ENCODE results near the gene ANKHD1. TPM values are rescaled to one million over a fixed set of nuclear protein-coding genes. Genes with fewer than 3 reads are reported as not detected.

Gene ANKHD1
- total and polyA plus RNA-seq, 9 of the 15 experiments (the other 6 are each of a cell fraction or from before 2014, with no cell fraction given), result 38.9 to 138 (median 78.7) TPM

- TF ChIP-seq, protein P1, sequence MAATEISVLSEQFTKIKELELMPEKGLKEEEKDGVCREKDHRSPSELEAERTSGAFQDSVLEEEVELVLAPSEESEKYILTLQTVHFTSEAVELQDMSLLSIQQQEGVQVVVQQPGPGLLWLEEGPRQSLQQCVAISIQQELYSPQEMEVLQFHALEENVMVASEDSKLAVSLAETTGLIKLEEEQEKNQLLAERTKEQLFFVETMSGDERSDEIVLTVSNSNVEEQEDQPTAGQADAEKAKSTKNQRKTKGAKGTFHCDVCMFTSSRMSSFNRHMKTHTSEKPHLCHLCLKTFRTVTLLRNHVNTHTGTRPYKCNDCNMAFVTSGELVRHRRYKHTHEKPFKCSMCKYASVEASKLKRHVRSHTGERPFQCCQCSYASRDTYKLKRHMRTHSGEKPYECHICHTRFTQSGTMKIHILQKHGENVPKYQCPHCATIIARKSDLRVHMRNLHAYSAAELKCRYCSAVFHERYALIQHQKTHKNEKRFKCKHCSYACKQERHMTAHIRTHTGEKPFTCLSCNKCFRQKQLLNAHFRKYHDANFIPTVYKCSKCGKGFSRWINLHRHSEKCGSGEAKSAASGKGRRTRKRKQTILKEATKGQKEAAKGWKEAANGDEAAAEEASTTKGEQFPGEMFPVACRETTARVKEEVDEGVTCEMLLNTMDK (IDR thresholded peaks at IDR 0.05; ENCODE audit: borderline replicate concordance, insufficient read depth, low read depth, low read length, poor library complexity, severe bottlenecking), result no peak
Measured at GRCh38 chr5:140545606-140546005, 144.0 kb downstream of the ANKHD1 start (continued).

- Histone ChIP-seq H3K4me3 (no peak overlapping the region), H3K9ac (ENCODE audit: insufficient read depth in 1 of 2, low read depth in 2 of 2, low read length in 2 of 2) (peak overlapping the region in 1 of 2 experiments; percentile 88; a peak in 3 of 4 replicates), H4K20me1 (replicated peaks; ENCODE audit: control insufficient read depth, insufficient read depth, low read length) (peaks cover 14% of the 10 kb centered on the region; the same call in 1 of the 2 replicates), H3K4me2 (ENCODE audit: insufficient read depth, low read length) (peak overlapping the region; percentile 66), H3K79me2 (ENCODE audit: control insufficient read depth, insufficient read depth, low read length) (peaks cover 2% of the 10 kb centered on the region; the same call in 1 of the 3 replicates), H3K9me1 (ENCODE audit: control insufficient read depth, insufficient read depth, low read length) (peaks cover 5% of the 10 kb centered on the region), H3K36me3 (ENCODE audit: control insufficient read depth, insufficient read depth, low read length) (peaks cover 63% of the 10 kb centered on the region), H3K27me3 (ENCODE audit: control insufficient read depth in 2 of 2, insufficient read depth in 2 of 2, low read length in 2 of 2) (no peaks in the 10 kb centered on the region; a peak in 1 of 5 replicates), H3K4me1 (replicated peaks in 1 of 2; ENCODE audit: control insufficient read depth in 2 of 2, insufficient read depth in 2 of 2, low read length in 2 of 2) (peaks cover 34 to 35% of the 10 kb centered on the region in 2 experiments), H3K27ac (ENCODE audit: extremely low read depth, low read depth, low read length) (peak overlapping the region; percentile 57), H2AFZ (ENCODE audit: low read depth, low read length) (peak overlapping the region; percentile 74), H3K9me3 (replicated peaks; ENCODE audit: control insufficient read depth, insufficient read depth, low read depth, low read length) (no peaks in the 10 kb centered on the region)
- in situ Hi-C loops (cut with MboI) (no loop called here), intact Hi-C loops (cut with micrococcal nuclease) (loop anchor here (5.0 kb wide), 1 partner anchor 175 kb away; no protein-coding TSS in a partner anchor)
- DNase-seq (ENCODE audit: extremely low read depth in 1 of 4, low spot score in 3 of 4) (no peak), ATAC-seq (peak; percentile 2), FAIRE-seq (no peak)
- ChIA-PET POLR2A (interaction anchor here (0.6 to 5.3 kb wide), 21 partner anchors 9 to 471 kb away, joined by 3 to 56 read pairs (median 4); partner anchors contain the start of genes APBB3, HARS1, HARS2 and IK), CTCF (ENCODE audit: low intra/inter-chr PET ratio) (no interaction called here)
- BruUV-seq (replicated peaks), result no TSS peak
- WGBS (ENCODE audit: insufficient coverage, low coverage, missing lambda C conversion rate), result 69% methylated on average over 13 of the region's 13 CpGs
- no peak for TF ChIP-seq ETV6 (IDR thresholded peaks at IDR 0.05; ENCODE audit: borderline replicate concordance in 1 of 2, low read depth in 2 of 2, low read length in 1 of 2)
- no peak for TF ChIP-seq ETV6 (CRISPR knock-in tag; IDR thresholded peaks at IDR 0.05; ENCODE audit: borderline replicate concordance)
- no peak for TF ChIP-seq ZBTB17 (CRISPR knock-in tag; IDR thresholded peaks at IDR 0.05)
- TF ChIP-seq, protein P2, sequence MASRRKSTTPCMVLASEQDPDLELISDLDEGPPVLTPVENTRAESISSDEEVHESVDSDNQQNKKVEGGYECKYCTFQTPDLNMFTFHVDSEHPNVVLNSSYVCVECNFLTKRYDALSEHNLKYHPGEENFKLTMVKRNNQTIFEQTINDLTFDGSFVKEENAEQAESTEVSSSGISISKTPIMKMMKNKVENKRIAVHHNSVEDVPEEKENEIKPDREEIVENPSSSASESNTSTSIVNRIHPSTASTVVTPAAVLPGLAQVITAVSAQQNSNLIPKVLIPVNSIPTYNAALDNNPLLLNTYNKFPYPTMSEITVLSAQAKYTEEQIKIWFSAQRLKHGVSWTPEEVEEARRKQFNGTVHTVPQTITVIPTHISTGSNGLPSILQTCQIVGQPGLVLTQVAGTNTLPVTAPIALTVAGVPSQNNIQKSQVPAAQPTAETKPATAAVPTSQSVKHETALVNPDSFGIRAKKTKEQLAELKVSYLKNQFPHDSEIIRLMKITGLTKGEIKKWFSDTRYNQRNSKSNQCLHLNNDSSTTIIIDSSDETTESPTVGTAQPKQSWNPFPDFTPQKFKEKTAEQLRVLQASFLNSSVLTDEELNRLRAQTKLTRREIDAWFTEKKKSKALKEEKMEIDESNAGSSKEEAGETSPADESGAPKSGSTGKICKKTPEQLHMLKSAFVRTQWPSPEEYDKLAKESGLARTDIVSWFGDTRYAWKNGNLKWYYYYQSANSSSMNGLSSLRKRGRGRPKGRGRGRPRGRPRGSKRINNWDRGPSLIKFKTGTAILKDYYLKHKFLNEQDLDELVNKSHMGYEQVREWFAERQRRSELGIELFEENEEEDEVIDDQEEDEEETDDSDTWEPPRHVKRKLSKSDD (conservative IDR thresholded peaks at IDR 0.05; ENCODE audit: low read length), result no peak
- no peak for TF ChIP-seq FOXA3 (CRISPR knock-in tag; conservative IDR thresholded peaks at IDR 0.05 in 1 of 2, IDR thresholded peaks at IDR 0.05 in 1 of 2)
- TF ChIP-seq IRF9 (tag; IDR thresholded peaks at IDR 0.05), result no peak
- no peak for TF ChIP-seq ERF (CRISPR knock-in tag; IDR thresholded peaks at IDR 0.05)
- no peak for TF ChIP-seq RB1 (IDR thresholded peaks at IDR 0.05; ENCODE audit: low read depth)
- TF ChIP-seq ZNF695 (CRISPR knock-in tag; IDR thresholded peaks at IDR 0.05), result no peak
Measured at GRCh38 chr5:140546851-140547507, 145.3 kb downstream of the ANKHD1 start.
